GM21423 (cell line): ENCODE measurements around the gene CDH8.

ENCODE experiments used
- ATAC-seq: cut with Tn5 transposase; IDR thresholded peaks from one replicate; pipeline ENCODE4 v1.9.1; 2021; ENCODE audit warnings: mild to moderate bottlenecking, moderate library complexity; ENCODE audit not compliant: unreplicated experiment

The CDH8 gene

GRCh38 chr16:61659936-61660335 lies 376.3 kb downstream of the CDH8 start:
- no peak for ATAC-seq

GRCh38 chr16:61654962-61655361 lies 381.3 kb downstream of the CDH8 start:
- ATAC-seq, result no peak

- ATAC-seq, result no peak
These were observed 382.7 kb downstream of the CDH8 start for GRCh38 chr16:61653544-61653943.

- no peak for ATAC-seq
These were observed 390.7 kb downstream of the CDH8 start for GRCh38 chr16:61645561-61645960.

- no peak for ATAC-seq
These were observed 391.5 kb downstream of the CDH8 start for GRCh38 chr16:61644736-61645135.

- no peak for ATAC-seq
These were observed 418.9 kb downstream of the CDH8 start for GRCh38 chr16:61617219-61617783.

- no peak for ATAC-seq
These were observed 420.1 kb downstream of the CDH8 start for GRCh38 chr16:61616088-61616487.

- no peak for ATAC-seq
These were observed 424.3 kb downstream of the CDH8 start for GRCh38 chr16:61611847-61612491.

GRCh38 chr16:61606581-61606980 lies 429.7 kb downstream of the CDH8 start:
- ATAC-seq, result no peak
